Ammon's horn (tissue), 1 donor: ENCODE results near the gene PIAS2.
"Not testable (repeated sequence)": the region's sequence is repeated elsewhere in the genome, so short reads cannot be mapped to it uniquely, and the experiment has no call there.

Source experiments
- DNase-seq: peaks from one replicate; pipeline ENCODE4 v3.0.0-alpha.2; 2016; ENCODE audit warnings: low spot score

The PIAS2 gene

DNA sequence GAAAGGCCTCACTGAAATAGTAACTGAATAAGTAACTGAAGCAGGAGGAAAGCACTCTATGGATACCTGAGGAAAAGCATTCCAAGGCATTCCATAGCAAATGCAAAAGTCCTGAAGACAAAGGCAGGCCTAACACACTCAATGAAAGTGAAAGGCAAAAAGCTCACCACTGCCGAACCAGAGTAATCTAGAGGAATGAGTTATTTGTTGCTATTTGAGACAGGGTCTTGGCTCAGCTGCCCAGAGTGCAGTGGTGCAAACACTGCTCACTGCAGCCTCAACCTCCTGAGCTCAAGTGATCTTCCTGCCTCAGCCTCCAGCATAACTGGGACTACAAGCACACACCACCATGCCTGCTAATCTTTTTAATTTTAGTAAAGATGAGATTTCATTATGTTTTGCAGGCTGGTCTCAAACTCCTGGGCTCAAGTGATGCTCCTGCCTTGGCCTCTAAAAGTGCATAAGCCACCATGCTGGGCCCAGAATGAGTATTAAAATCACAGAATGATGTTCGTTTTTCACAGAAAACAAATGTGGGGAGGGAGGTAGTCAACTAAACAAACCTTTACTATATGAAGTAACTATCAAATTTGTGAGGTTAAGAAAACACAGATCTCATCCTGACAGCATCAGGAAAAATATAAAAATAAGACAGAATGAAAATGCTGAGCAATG lies 17.9 kb downstream of the PIAS2 start:
- no peak for DNase-seq

DNA sequence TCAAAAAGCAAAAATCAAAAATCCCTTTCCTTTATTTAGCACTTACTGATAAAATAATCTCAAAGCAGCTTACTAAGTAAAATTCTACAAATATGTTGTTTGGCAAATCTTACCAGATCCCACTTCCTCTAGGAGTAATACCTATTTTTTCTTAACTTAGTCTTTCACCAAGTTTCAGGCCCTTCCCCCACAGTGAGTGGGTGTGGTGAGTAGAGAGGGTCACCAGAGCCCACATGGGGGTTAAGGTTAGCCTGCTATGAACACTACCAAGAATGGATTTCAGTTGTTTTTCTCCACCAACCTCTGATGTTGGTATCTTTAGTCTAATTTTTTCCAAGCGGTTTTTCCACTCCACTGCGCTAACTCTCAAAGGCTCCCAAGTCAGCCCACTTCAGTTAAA lies 23.2 kb downstream of the PIAS2 start:
- no peak for DNase-seq

DNA sequence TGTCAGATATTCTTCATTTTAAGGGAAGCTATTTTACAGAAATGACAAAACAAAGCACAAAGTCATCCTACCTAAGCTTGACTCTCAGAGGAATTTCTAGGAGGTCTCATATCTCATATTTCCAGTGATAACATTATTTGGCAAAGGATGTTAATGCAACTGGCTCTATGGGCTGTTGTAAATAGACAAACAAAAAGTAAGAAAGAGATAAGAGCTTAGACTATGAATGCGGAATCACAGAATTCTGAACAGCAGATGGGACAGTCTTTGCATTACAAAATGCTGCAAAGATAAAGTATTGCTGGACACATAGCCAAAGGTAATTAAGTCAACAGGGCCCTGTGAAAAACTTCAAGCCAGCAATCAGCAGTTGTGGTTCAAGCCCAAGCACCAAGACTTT lies 23.9 kb downstream of the PIAS2 start:
- DNase-seq = no peak

DNA sequence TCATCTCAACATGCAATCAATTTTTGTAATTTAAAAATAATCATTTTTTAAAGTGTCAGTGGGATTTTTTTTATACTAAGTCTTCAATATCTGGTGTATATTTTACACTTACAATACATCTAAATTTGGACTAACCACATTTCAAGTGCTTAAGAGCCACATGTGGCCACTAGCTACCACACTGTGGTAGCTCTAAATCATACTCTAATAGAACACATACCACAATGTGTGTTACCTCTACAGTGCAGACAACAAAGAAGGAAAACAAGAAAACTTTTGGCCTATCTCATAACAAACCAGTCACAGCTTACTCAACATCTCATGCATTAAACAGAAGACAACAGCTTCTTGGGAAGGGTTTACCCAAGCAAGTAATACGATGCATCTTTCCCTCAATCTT lies 24.5 kb downstream of the PIAS2 start:
- DNase-seq = no peak

DNA sequence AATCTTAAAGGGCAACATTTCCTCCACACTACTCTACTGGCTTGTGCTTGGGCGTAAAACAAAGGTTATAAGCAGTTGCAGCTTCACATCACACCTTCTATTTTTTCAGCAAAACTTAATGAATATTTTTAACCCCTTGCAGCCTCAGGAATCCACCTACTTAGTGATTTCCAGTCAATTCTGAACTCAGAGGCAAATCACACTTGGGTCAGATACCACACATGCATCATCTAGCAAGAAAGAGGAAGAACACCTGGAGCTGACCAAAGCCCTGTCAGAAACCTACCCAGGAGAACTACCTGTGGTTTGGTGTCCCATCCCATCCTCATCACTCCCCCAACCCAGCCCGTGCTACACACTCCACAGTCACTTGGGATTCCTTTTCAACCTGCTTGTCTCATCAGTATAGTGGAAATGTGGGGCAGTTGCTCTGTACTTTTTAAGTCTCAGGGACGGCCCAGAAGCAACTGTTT lies 25.5 kb downstream of the PIAS2 start:
- no peak for DNase-seq

DNA sequence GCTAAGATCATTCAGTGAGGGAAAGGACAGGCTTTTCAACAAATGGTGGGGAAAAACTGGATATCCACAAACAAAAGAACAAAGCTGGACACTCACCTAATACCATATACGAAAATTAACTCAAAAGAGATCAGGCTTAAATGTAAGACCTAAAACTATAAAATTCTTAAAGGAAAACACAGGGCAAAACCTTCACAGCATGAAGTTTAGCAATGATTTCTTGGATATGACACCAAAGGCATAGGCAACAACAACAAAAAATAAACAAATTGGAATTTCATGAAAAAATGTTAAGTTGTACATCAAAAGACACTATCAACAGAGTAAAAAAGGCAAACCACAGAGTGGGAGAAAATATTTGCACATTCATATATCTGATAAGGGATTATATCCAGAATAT lies 28.3 kb downstream of the PIAS2 start:
- no peak for DNase-seq

DNA sequence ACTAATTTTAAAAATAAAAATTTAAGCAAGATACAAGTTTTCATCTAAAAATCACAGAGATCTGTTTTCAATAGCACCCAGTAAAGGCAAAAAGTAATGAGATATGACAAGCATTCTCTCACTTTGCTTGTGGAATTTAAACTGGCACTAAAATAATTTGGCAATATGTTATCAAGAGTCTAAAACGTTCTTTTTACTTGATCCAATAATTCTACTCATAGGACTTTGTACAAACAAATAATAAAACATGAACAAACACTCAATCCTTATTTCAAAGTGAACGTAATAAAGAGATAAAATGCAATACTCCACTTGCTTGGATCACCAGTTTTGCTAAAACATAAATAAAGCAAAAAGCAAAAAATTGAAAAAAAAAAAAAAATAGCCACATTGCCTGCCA lies 30.4 kb downstream of the PIAS2 start:
- no peak for DNase-seq

DNA sequence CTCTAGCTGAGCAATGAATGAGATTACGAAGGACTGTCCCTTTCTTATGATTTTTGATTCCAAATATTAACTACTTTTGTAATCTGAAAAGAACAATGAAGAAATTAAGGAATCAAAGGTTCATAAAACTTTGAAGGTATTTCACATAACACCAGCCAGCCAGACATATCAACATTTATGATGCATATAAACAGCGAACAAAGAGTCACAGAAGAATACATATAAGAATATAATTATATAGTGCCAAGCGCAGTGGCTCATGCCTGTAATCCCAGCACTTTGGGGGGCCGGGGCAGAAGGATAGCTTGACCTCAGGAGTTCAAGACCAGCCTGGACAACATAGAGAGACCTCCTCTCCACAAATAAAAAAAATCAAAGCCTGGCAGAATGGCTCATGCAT lies 34.1 kb downstream of the PIAS2 start:
- DNase-seq = no peak

DNA sequence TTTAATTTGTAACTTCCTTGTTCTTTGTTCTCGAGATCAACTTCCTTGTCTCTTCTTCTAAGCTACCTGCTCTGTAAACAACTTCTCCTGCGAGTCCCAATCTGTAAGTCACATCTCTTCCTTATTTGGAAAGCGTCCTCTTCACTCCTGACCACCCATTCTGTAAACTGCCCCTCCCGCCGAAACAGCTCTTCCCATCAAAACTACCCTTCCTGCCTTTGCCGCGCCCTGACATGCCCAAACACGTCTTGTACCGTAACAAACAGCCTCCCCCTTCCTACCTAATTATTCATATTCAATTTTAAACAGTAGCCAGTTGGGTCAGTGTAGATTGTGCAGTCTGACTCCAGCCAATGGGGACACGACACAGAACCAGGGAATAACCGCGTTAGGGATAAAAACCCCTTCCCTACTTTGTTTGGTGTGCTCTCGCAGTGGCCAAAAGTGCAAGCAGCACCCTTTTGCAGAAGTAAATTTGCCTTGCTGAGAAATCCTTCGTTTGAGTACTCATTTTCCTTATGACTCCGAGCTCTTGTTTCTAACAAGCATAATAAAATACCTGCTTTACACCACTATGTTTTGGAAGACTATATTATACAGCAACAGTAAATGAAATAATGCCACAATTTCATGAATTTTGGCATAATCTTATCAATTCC lies 39.8 kb downstream of the PIAS2 start:
- no peak for DNase-seq

DNA sequence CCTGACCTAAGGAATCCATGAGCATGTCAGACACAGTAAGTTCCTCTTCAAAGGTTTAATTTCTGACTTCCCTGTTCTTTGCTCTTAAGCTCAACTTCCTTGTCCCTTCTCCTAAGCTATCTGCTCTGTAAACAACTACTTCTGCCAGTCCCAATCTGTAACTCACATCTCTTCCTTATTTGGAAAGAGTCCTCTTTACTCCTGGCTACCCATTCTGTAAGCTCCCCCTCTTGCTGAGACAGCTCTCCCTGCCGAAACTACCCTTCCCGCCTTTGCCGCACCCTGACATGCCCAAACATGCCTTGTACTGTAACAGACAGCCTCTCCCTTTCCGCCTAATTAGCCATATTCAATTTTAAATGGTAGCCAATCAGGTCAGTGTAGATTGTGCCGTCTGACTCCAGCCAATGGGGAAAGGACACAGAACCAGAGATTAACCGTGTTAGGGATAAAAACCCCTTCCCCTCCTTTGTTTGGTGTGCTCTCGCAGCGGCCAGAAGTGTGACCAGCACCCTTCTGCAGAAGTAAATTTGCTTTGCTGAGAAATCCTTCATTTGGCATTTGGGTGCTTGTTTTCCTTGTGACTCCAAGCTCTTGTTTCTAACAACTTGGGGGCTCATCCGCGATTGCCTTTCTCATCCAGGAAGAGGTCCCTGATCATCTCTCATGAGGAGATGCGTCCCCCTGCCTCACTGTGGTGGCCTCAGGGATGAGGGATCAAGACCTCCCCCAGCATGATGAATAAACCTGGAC lies 49.0 kb downstream of the PIAS2 start:
- DNase-seq = no peak

DNA sequence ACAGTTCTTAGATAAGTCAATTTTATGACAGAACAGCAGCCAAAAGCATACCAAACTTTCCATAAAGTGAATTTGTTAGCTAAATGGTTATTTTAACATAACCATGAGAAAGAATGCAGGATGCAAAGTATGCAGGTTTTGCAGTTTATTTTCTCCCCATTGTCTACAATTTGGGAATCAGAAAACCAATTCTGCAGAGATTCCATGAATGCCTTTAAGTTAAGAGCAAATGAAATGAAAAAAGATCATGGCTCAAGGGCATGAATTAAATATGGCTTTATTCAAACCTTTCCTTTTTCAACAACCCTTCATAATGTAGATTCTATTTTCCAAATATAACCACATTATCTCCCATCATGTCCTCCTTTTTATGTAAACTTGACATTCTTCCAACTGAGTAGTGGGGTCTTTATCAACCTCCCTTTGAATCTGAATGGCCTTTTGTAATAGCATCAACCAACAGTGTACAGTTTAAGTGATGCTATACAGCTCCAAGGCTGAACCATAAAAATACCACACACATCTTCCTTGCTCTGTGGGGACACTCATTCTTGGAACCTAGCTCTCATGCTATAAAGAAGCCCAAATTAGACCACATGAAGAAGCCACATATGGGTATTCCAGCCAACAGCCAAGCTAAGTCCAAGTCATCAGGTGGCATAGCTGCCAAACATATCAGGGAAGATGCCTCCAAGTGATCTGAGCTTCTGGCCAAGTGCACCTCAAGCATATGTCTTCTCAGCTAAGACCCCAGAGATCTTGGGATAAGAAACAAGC lies 49.8 kb downstream of the PIAS2 start:
- DNase-seq = no peak

DNA sequence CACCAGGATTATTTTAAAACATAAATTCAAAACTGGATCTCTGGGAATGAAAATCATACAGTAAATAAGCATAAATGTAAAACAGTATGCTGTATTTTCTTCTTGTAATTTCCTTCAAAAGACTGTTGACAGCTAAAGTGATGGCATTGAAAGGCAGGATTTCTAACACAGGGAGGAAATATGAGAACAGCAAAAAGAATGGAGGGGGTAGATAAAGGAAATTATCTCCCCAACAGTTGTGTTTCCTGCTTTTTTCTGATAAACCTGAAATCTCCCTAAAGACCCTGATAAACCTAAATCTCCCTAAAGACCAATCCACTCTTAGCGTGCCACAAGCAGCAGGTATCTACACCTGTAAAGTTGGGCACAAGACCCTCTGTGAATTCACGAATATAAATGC lies 50.8 kb downstream of the PIAS2 start:
- no peak for DNase-seq

DNA sequence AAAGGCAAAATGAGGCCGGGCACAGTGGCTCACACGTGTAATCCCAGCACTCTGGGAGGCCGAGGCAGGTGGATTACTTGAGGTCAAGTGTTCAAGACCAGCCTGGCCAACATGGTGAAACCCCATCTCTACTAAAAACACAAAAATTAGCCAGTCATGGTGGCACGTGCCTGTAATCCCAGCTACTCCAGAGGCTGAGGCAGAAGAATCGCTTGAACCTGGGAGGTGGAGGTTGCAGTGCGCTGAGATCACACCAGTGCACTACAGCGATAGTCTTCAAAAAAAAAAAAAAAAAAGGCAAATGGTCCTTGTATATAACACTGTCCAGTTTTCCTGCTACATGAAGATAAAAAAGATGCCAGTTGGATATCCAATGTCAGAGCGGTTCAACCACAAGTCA lies 52.1 kb downstream of the PIAS2 start:
- not testable (repeated sequence) for DNase-seq

DNA sequence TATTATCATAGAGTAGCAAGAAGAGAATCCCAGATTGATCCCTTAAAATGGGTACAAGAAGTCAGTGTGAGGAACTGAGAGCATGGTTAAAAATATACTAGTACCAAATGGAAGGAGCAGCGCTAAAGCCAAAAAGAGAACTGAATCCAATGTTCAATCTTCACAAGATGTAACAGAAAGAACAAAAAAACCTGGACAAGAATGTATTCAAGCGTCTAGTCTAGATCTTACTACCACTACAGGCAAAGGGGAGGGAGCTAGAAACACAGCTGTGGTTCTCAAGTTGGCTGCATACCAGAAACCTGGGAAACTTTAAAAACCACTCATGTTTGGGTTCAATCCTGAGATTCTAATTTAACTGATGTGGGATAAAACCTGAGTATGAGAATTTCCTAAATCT lies 57.5 kb downstream of the PIAS2 start:
- no peak for DNase-seq

DNA sequence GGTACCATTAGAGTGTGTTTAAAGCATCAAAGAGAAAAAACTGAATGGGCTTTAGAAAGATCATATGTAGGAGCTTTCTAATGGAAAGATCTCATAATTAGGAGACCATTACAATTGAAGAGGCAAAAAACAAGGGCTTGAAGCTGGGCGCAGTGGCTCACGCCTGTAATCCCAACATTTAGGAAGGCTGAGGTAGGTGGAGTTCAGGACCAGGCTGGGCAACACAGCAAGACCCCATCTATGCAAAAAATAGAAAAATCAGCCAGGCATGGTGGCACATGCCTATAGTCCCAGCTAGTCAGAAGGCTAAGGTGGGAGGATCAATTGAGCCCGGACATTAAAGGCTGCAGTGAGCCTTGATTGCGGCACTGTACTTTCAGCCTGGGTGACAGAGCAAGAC lies 59.0 kb downstream of the PIAS2 start:
- no peak for DNase-seq

DNA sequence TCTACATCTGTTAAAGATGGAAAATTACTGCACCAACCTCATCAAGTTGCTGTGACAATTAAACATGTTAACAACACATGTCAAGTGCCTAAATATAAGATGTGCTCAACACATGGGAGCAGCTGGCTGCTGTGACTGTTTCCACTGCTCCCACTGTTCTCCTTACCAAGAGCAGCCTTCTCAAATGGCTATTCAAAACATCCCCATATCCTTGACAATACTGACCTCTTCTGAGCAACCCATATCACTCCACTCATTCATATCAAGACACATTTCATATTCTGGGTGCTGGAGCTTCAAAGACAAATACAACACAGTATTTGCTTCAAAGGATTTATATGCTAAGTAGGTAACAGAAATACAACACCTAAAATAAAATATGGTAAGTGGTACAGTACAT lies 60.3 kb downstream of the PIAS2 start:
- peak; percentile 76 for DNase-seq

DNA sequence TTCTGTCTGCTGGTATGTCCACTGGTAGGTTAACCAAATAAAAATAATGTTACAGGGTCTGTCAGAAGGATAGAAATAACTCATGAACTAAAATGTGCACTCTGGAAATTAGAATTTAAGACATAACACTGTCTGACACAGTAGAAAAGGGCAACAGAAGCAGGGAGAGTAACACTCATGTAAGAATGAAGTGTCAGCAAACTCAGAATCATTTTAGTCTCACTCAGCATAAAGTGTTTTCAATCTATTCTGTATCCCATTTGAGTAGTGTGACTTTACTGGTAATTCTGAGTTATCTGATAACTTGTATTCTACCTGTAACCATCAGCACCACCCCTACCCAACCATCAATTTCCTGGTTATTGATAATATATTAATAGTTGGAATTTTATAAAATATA lies 68.3 kb downstream of the PIAS2 start:
- DNase-seq = no peak

DNA sequence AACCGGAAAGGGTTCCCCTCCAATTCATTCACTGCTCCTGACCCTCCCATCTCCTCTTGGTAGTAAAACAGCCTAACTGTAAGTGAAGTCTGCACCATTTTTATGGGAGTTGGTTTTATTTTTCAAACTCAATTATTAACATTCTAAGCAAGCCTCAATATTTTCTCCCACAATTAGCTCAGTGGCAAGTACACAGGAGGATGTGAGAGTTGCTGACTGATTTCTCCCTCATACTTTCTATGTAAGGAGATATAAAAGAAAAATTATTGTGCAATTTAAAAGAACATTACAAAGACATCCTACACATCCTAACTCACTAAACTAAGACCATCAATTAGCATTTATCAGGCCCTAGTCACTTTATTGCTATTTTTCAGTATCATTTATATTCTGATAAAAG lies 73.9 kb downstream of the PIAS2 start:
- DNase-seq = no peak

DNA sequence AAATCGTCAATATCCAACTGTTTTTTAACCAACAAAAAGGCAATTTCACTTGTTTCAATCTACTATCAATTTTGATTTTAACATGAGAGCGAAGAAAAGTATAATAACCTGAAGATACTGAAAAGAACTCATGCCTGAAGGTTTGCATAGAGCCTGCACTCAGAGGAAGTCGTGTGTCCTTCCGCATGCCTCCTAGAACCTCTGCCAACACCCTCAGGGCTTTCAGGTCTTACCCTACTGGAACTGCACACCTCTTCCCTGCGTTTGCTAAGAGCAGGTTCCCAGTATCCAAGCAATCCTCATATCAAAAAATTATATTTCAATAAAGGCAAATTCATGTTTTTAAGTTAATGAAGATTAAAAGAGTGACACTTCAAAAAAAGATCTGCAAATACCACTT lies 74.7 kb downstream of the PIAS2 start:
- DNase-seq = no peak

DNA sequence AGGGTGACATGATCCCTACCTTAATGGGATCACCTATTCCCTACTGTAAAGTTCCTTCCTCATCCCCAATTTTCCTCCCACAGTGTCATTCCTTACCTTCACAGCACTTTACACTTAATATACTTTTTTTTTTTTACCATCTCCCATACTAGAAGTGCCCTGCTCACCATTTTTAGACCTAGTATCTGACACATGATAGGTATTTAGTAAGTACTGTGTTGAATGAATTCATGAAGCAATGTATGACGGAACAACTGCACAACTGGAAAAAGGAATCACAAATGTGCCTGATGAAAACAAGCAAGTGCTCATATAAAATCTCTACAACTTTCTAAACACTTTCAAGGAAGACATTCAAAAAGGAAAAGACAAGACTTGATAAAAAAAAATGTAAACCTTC lies 83.4 kb downstream of the PIAS2 start:
- no peak for DNase-seq

DNA sequence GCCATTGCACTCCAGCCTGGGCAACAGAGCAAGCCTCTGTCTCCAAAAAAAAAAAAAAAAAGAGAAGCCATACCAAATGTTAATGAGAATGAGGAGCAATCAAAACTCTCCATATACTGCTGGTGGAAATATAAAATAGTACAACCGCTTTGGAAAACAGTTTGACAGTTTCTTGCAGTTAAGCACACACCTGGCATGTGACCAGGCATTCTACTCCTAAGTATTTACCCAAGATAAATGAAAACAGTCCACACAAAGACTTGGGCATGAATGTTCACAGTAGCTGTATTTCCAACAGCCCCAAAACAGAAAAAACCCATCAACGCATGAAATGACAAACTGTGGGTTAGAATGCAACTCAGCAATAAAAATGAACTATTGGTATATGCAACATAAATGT lies 84.5 kb downstream of the PIAS2 start:
- DNase-seq = no peak

DNA sequence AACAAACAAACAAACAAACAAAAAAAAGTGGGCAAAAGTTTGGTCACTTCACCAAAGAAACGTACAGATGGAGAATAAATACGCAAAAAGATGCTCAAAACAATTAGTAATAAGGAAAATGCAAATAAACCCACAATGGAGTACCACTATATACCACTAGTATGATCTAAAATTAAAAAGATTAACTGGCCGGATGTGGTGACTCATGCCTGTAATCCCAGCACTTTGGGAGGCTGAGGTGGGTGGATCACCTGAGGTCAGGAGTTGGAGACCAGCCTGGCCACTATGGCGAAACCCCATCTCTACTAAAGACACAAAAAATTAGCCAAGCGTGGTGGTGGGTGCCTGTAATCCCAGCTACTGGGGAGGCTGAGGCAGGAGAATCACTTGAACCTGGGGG lies 84.9 kb downstream of the PIAS2 start:
- DNase-seq = not testable (repeated sequence)

DNA sequence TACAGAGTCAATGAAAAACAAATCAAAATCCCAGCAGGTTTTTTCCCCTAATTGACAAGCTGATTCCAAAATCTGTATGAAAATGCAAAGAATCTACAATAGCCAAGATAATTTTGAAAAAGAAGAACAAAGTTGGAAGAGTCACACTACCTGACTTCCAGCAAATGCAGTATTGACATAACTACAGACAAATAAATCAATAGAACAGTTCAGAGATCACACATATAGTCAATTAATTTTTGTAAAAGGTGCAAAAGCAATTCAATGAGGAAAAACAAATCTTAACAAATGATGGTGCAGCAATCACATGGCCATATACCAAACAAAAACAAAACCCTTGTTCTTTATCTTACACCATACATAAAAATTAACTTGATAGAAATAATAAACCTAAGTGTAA lies 85.9 kb downstream of the PIAS2 start:
- DNase-seq = no peak
